ENCODE data around the gene STARD13.
A peak's percentile ranks its signal among the peaks of the same experiment; 100 is the strongest.

The STARD13 gene

GRCh38 chr13:33307843-33308242 is 22.3 kb upstream of the STARD13 start:
- no peak for TF ChIP-seq CTCF (IDR thresholded peaks at IDR 0.05; ENCODE audit: low read depth, low read length)
- DNase-seq (ENCODE audit: extremely low read depth, low read depth), result peak; percentile 53

GRCh38 chr13:33303855-33304597 is 18.5 kb upstream of the STARD13 start:
- DNase-seq (ENCODE audit: extremely low read depth, low read depth), result no peak
- no peak for TF ChIP-seq CTCF (IDR thresholded peaks at IDR 0.05; ENCODE audit: low read depth, low read length)

- TF ChIP-seq CTCF (IDR thresholded peaks at IDR 0.05; ENCODE audit: low read depth, low read length), result no peak
- no peak for DNase-seq (ENCODE audit: extremely low read depth, low read depth)
These were observed 14.1 kb upstream of the STARD13 start for GRCh38 chr13:33299626-33300025.

- no peak for TF ChIP-seq CTCF (IDR thresholded peaks at IDR 0.05; ENCODE audit: low read depth, low read length)
- no peak for DNase-seq (ENCODE audit: extremely low read depth, low read depth)
These were observed 11.4 kb upstream of the STARD13 start for GRCh38 chr13:33296793-33297425.

GRCh38 chr13:33292712-33293111 is 7.2 kb upstream of the STARD13 start:
- no peak for DNase-seq (ENCODE audit: extremely low read depth, low read depth)
- TF ChIP-seq CTCF (IDR thresholded peaks at IDR 0.05; ENCODE audit: low read depth, low read length), result no peak

- no peak for TF ChIP-seq CTCF (IDR thresholded peaks at IDR 0.05; ENCODE audit: low read depth, low read length)
- no peak for DNase-seq (ENCODE audit: extremely low read depth, low read depth)
These were observed 4.9 kb upstream of the STARD13 start for GRCh38 chr13:33290421-33290965.

GRCh38 chr13:33289966-33290365 is 4.4 kb upstream of the STARD13 start:
- TF ChIP-seq CTCF (IDR thresholded peaks at IDR 0.05; ENCODE audit: low read depth, low read length), result no peak

More at GRCh38 chr13:33289966-33290365, 4.4 kb upstream of the STARD13 start:
- no peak for DNase-seq (ENCODE audit: extremely low read depth, low read depth)
